GF-D8 (cell line): ENCODE results near the gene TNNI3.
"Not testable (repeated sequence)": the region's sequence is repeated elsewhere in the genome, so short reads cannot be mapped to it uniquely, and the experiment has no call there.

Experiments used
- DNase-seq: peaks from one replicate; lab custom pipeline; 2025; lab: John Stamatoyannopoulos, UW

TNNI3 gene

GRCh38 chr19:55157064-55157908, at the start of gene TNNI3:
Gene TNNI3 (minus strand): TSS chr19:55157732. CDS start chr19:55157589, 143 bp downstream.
- no peak for DNase-seq

- no peak for DNase-seq
Observed at GRCh38 chr19:55206664-55207500, 49.4 kb upstream of the TNNI3 start.

- DNase-seq = not testable (repeated sequence)
Observed at GRCh38 chr19:55202199-55202598, 44.7 kb upstream of the TNNI3 start.

GRCh38 chr19:55199620-55200204, 42.2 kb upstream of the TNNI3 start:
- no peak for DNase-seq

- no peak for DNase-seq
Observed at GRCh38 chr19:55198651-55199050, 41.1 kb upstream of the TNNI3 start.

GRCh38 chr19:55197528-55197927, 40.0 kb upstream of the TNNI3 start:
- DNase-seq = no peak

GRCh38 chr19:55196803-55197202, 39.3 kb upstream of the TNNI3 start:
- DNase-seq = no peak

- DNase-seq = no peak
Observed at GRCh38 chr19:55193481-55193880, 35.9 kb upstream of the TNNI3 start.

GRCh38 chr19:55189403-55189835, 31.9 kb upstream of the TNNI3 start:
- DNase-seq = peak; percentile 81

GRCh38 chr19:55188625-55189024, 31.1 kb upstream of the TNNI3 start:
- DNase-seq = peak; percentile 12

- no peak for DNase-seq
Observed at GRCh38 chr19:55186080-55186479, 28.5 kb upstream of the TNNI3 start.

GRCh38 chr19:55181740-55182139, 24.2 kb upstream of the TNNI3 start:
- DNase-seq = no peak

- no peak for DNase-seq
Observed at GRCh38 chr19:55179606-55180484, 22.3 kb upstream of the TNNI3 start, which contains the start of gene SYT5. Gene SYT5 (minus strand): TSS chr19:55180289. CDS start chr19:55179041, 1,248 bp downstream.

- DNase-seq = no peak
Observed at GRCh38 chr19:55178781-55179599, 21.5 kb upstream of the TNNI3 start.

GRCh38 chr19:55176076-55176475, 18.5 kb upstream of the TNNI3 start:
- no peak for DNase-seq

- DNase-seq = no peak
Observed at GRCh38 chr19:55175117-55175867, 17.8 kb upstream of the TNNI3 start.

- no peak for DNase-seq
Observed at GRCh38 chr19:55174425-55175116, 17.0 kb upstream of the TNNI3 start.

- DNase-seq = no peak
Observed at GRCh38 chr19:55173714-55174409, 16.3 kb upstream of the TNNI3 start.
